Testis (tissue), 3 donors: ENCODE measurements around the gene PPT2. TPM values are rescaled to one million over a fixed set of nuclear protein-coding genes. Genes with fewer than 3 reads are reported as not detected.
A peak's percentile ranks its signal among the peaks of the same experiment; 100 is the strongest.

Experiments
- DNase-seq: peaks from one replicate; pipeline ENCODE4 v3.0.0-alpha.2; 2019
- H3K27ac ChIP-seq, 2 donors: fragments of 200-600 bp; sonication (generic); one replicate each; pipeline ENCODE4 v1.5.1; 2019
- H3K27me3 ChIP-seq: fragments of 200-600 bp; sonication (generic); one replicate; pipeline ENCODE4 v1.5.1; 2019
- H3K36me3 ChIP-seq: fragments of 200-600 bp; sonication (generic); one replicate; pipeline ENCODE4 v1.5.1; 2017; ENCODE audit warnings: low read depth; ENCODE audit errors: missing control alignments
- H3K4me1 ChIP-seq: fragments of 200-600 bp; sonication (generic); one replicate; pipeline ENCODE4 v1.5.1; 2019
- H3K4me3 ChIP-seq, 2 donors: fragments of 200-600 bp; sonication (generic); one replicate each; pipeline ENCODE4 v1.5.1; 2017 to 2019
- H3K9me3 ChIP-seq: fragments of 200-600 bp; sonication (generic); one replicate; pipeline ENCODE4 v1.5.1; 2017
- POLR2A ChIP-seq: fragments of 450-650 bp; IDR thresholded peaks from one replicate; pipeline ENCODE4 v1.6.1; 2017; ENCODE audit warnings: antibody characterized with exemption, mild to moderate bottlenecking, moderate library complexity
- WGBS, 2 donors: methylation state at CpG; one replicate each; pipeline ENCODE4 v1.1.5; 2018; 5-methylcytosine and 5-hydroxymethylcytosine counted together
- intact Hi-C: fragments of 100-400 bp; cut with DNase I; formaldehyde crosslinking; loops from one replicate; pipeline ENCODE4 v1.15.1; 2023; ENCODE audit warnings: low total_unique reads
- polyA plus RNA-seq: library from polyadenylated mRNA; stranded (reverse); fragments of 350-450 nt; fragmentation: Illumina TruSeq; extraction: RNeasy Lipid Tissue Mini Kit (QIAGEN cat#74804); gene quantifications from one replicate; pipeline ENCODE4 v1.2.3, GENCODE V29; 2014; ENCODE audit warnings: low read depth, low replicate concordance; ENCODE audit not compliant: insufficient read depth
- total RNA-seq, 2 donors: library from RNA; depleted of rRNA; stranded (reverse); fragments of >200 nt; gene quantifications; one replicate each; pipeline ENCODE4 v1.2.3, GENCODE V29; 2016
- TF ChIP-seq, protein P1 (sequence below), 3 experiments: fragments of 450-650 bp in 2 of 3; fragments of 200-600 bp in 1 of 3; sonication (generic) in 1 of 3; IDR thresholded peaks; one replicate each; pipeline ENCODE4 v1.5.1; 2016 to 2019; ENCODE audit warnings: antibody characterized with exemption in 3 of 3, mild to moderate bottlenecking in 2 of 3, moderate library complexity in 1 of 3

PPT2 gene
- total and polyA plus RNA-seq, 3 donors from 2014 or later, result 18.9 to 92.8 (median 33.9) TPM

DNA sequence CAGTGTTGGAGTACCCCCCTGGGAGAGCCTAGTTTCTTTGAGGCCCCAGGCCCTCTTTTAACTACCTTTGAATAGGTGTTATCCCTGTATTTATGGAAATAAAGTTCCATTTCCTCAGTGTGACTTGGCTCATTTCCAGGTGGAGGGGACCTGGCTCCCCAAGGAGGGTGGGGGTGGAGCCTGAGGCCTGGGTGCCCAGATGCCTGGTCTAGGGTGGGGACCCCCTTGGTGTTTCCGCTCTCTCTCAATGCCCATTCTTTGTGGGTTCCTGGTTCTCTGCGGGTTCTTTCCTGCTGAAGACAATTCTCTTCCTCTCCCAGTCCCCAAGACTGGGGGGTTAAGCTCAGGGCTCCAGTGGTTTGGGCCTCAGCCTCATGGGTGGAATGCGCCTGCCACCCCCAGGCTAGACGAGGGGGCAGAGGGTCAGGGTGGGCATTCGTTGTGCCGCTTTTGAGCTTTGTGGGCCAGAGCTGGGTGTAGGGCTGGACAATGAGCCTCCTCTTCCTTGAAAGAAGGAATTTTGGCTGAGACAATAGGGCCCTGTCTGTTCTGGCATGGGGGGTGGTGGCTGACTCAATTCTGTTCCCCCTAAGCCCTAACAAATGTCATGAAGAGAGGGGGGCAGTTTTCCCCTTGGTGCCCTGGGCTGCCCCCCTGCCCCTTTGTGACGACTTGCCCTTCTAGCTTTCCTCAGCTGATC lies 9.8 kb downstream of the PPT2 start:
- H3K9me3 ChIP-seq, result no peaks in the 10 kb centered on the region
- intact Hi-C loops, result no loop called here
- no peaks in the 10 kb centered on the region for H3K27me3 ChIP-seq
- H3K4me3 ChIP-seq, result no peak overlapping the region
- H3K4me1 ChIP-seq, result peaks cover 6% of the 10 kb centered on the region
- TF ChIP-seq POLR2A, result no peak
- TF ChIP-seq, protein P1, sequence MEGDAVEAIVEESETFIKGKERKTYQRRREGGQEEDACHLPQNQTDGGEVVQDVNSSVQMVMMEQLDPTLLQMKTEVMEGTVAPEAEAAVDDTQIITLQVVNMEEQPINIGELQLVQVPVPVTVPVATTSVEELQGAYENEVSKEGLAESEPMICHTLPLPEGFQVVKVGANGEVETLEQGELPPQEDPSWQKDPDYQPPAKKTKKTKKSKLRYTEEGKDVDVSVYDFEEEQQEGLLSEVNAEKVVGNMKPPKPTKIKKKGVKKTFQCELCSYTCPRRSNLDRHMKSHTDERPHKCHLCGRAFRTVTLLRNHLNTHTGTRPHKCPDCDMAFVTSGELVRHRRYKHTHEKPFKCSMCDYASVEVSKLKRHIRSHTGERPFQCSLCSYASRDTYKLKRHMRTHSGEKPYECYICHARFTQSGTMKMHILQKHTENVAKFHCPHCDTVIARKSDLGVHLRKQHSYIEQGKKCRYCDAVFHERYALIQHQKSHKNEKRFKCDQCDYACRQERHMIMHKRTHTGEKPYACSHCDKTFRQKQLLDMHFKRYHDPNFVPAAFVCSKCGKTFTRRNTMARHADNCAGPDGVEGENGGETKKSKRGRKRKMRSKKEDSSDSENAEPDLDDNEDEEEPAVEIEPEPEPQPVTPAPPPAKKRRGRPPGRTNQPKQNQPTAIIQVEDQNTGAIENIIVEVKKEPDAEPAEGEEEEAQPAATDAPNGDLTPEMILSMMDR (IDR thresholded peaks at IDR 0.05), result no peak
- no peak for DNase-seq
- WGBS, 2 donors, result 78 to 82% methylated on average over 7 of the region's 7 CpGs
- H3K36me3 ChIP-seq, result no peaks in the 10 kb centered on the region
- H3K27ac ChIP-seq, result peak overlapping the region in 1 of 2 donors; percentile 36

DNA sequence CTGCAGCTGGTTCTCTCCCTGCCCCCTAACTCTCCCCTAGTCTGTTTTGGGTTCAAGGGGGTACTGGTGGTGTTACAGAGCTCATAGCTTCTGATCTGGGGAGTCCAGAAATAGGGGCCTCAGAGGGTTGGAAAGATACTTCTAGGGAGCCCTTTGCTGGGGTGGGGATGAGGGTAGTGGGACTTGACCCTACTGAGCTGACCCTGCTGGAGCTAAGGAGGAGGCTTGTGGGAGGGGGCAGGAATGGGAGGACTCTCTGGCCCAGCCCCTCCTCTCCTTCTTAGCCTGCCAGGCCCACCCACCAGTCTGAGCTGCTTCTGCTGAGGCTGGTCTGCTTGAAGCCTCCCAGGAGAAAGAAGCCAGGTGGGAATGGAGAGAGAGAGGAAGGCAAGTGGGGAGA lies 10.4 kb downstream of the PPT2 start, which contains the start of gene EGFL8:
EGFL8 (plus strand) TSS at position 301 of the 400 bp plus-strand sequence. CDS start 1,571 bp downstream, outside the sequence.
- Histone ChIP-seq H3K36me3 (no peaks in the 10 kb centered on the region), H3K27ac (peak within 1 kb of the TSS in 1 of 2 donors; percentile 36), H3K27me3 (no peaks in the 10 kb centered on the region), H3K4me1 (peaks cover 8% of the 10 kb centered on the region), H3K4me3 (no peak within 1 kb of the TSS), H3K9me3 (no peaks in the 10 kb centered on the region)
- intact Hi-C loops, result no loop called here
- DNase-seq, result no peak
- TF ChIP-seq POLR2A, result no peak
- TF ChIP-seq, protein P1 (IDR thresholded peaks at IDR 0.05), result no peak

DNA sequence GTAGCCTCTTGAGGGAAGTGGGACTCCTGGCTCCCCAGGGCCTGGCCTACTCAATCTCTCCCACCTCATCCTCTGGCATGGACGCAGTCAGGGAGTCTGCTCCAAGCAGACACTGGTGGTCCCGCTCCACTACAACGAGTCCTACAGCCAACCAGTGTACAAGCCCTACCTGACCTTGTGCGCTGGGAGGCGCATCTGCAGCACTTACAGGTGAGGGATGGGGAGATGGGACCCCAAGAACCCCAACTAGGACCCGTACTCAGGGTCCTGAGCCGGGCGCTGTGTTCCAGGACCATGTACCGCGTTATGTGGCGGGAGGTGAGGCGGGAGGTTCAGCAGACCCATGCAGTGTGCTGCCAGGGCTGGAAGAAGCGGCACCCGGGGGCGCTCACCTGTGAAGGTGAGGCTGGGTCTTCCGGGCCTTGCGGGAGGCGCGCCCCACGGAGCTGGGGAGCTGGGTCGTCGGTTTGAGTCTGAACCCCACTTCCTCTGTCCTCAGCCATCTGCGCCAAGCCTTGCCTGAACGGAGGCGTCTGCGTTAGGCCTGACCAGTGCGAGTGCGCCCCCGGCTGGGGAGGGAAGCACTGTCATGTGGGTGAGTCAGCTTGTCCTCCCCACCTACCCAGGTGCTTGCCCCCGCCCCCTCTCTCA lies 12.6 kb downstream of the PPT2 start:
- WGBS, 2 donors, result 74 to 90% methylated on average over 17 to 30 of the region's 30 CpGs
- intact Hi-C loops, result no loop called here
- no peaks in the 10 kb centered on the region for H3K36me3 ChIP-seq
- H3K27me3 ChIP-seq, result no peaks in the 10 kb centered on the region
- peaks cover 11% of the 10 kb centered on the region for H3K4me1 ChIP-seq
- TF ChIP-seq, protein P1 (IDR thresholded peaks at IDR 0.05), result no peak
- no peak for TF ChIP-seq POLR2A
- DNase-seq, result no peak
- H3K27ac ChIP-seq, result peak overlapping the region in 1 of 2 donors; percentile 41
- no peaks in the 10 kb centered on the region for H3K9me3 ChIP-seq
- no peak overlapping the region for H3K4me3 ChIP-seq

DNA sequence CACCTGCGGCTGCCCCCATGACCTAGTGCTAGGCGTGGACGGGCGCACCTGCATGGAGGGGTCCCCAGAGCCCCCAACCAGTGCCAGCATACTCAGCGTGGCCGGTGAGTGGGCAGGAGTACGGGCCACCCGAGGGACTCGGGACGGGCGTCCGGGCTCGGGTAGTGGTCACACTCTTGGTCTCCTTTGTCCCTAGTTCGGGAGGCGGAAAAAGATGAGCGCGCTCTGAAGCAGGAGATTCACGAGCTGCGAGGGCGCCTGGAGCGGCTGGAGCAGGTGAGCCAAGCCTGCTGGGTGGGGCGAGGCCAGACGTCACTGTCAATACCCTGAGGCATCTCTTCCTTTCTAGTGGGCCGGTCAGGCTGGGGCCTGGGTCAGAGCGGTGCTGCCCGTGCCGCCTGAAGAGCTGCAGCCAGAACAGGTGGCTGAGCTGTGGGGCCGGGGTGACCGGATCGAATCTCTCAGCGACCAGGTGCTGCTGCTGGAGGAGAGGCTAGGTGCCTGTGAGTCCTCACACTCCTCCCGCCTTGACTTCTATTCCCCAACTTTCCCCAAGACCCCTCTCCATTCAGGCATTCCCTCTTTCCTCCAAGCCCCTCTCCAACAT lies 13.3 kb downstream of the PPT2 start:
- DNase-seq, result no peak
- intact Hi-C loops, result no loop called here
- peaks cover 11% of the 10 kb centered on the region for H3K4me1 ChIP-seq
- no peaks in the 10 kb centered on the region for H3K27me3 ChIP-seq
- peak overlapping the region; percentile 40 to 41 for H3K27ac ChIP-seq
- no peaks in the 10 kb centered on the region for H3K36me3 ChIP-seq
- H3K4me3 ChIP-seq, result no peak overlapping the region
- no peaks in the 10 kb centered on the region for H3K9me3 ChIP-seq
- TF ChIP-seq, protein P1 (IDR thresholded peaks at IDR 0.05), result no peak
- TF ChIP-seq POLR2A, result no peak
- WGBS, 2 donors, result 84 to 85% methylated on average over 30 to 32 of the region's 32 CpGs
